Kasumi-1 (cell line): ENCODE data around the gene TTC23.

Experiments
- DNase-seq, 2 experiments: peaks; one replicate each; lab custom pipeline; 2025; lab: John Stamatoyannopoulos, UW

Gene TTC23

GRCh38 chr15:99101501-99101900 is 147.9 kb downstream of the TTC23 start:
- no peak for DNase-seq

GRCh38 chr15:99100245-99101173 is 148.9 kb downstream of the TTC23 start:
- DNase-seq, result peak; percentile 59 to 68

GRCh38 chr15:99099661-99100060 is 149.7 kb downstream of the TTC23 start:
- DNase-seq, result no peak

- no peak for DNase-seq
These were observed 150.4 kb downstream of the TTC23 start for GRCh38 chr15:99098991-99099390.

- DNase-seq, result no peak
These were observed 151.0 kb downstream of the TTC23 start for GRCh38 chr15:99098426-99098825.

- DNase-seq, result no peak
These were observed 151.7 kb downstream of the TTC23 start for GRCh38 chr15:99097441-99098410.

GRCh38 chr15:99096894-99097426 is 152.4 kb downstream of the TTC23 start:
- no peak for DNase-seq

GRCh38 chr15:99096173-99096893 is 153.0 kb downstream of the TTC23 start:
- no peak for DNase-seq

GRCh38 chr15:99095626-99096025 is 153.8 kb downstream of the TTC23 start:
- DNase-seq, result no peak

GRCh38 chr15:99092554-99093172 is 156.7 kb downstream of the TTC23 start:
- no peak for DNase-seq

- DNase-seq, result no peak
These were observed 158.4 kb downstream of the TTC23 start for GRCh38 chr15:99090938-99091337.

GRCh38 chr15:99090011-99090699 is 159.2 kb downstream of the TTC23 start:
- DNase-seq, result no peak

- no peak for DNase-seq
These were observed 161.9 kb downstream of the TTC23 start for GRCh38 chr15:99087405-99087943.

- DNase-seq, result no peak
These were observed 163.1 kb downstream of the TTC23 start for GRCh38 chr15:99086327-99086667.
